ENCODE results near the gene CACNA1I. TPM values are rescaled to one million over a fixed set of nuclear protein-coding genes. Genes with fewer than 3 reads are reported as not detected.

The CACNA1I gene
- total RNA-seq, 2 donors from 2014 or later: 0.33 to 0.52 TPM

- Histone ChIP-seq H3K9me3 (no peaks in the 10 kb centered on the region), H3K36me3 (replicated peaks in 1 of 2; ENCODE audit: insufficient read depth in 1 of 2, low read depth in 2 of 2) (no peaks in the 10 kb centered on the region), H3K27me3 (no peaks in the 10 kb centered on the region), H3K4me3 (no peak overlapping the region), H3K27ac (no peak overlapping the region), H3K4me1 (no peaks in the 10 kb centered on the region)
- intact Hi-C loops (cut with DNase I): no loop called here
- TF ChIP-seq, protein P1, sequence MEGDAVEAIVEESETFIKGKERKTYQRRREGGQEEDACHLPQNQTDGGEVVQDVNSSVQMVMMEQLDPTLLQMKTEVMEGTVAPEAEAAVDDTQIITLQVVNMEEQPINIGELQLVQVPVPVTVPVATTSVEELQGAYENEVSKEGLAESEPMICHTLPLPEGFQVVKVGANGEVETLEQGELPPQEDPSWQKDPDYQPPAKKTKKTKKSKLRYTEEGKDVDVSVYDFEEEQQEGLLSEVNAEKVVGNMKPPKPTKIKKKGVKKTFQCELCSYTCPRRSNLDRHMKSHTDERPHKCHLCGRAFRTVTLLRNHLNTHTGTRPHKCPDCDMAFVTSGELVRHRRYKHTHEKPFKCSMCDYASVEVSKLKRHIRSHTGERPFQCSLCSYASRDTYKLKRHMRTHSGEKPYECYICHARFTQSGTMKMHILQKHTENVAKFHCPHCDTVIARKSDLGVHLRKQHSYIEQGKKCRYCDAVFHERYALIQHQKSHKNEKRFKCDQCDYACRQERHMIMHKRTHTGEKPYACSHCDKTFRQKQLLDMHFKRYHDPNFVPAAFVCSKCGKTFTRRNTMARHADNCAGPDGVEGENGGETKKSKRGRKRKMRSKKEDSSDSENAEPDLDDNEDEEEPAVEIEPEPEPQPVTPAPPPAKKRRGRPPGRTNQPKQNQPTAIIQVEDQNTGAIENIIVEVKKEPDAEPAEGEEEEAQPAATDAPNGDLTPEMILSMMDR (IDR thresholded peaks at IDR 0.05): no peak
- no peak for TF ChIP-seq POLR2A (IDR thresholded peaks at IDR 0.05)
- no peak for ATAC-seq
- 66 to 80% methylated on average over 9 to 14 of the region's 14 CpGs for WGBS, 2 donors
- no peak for DNase-seq
Measured at GRCh38 chr22:39697790-39698430, 127.4 kb downstream of the CACNA1I start.

DNA sequence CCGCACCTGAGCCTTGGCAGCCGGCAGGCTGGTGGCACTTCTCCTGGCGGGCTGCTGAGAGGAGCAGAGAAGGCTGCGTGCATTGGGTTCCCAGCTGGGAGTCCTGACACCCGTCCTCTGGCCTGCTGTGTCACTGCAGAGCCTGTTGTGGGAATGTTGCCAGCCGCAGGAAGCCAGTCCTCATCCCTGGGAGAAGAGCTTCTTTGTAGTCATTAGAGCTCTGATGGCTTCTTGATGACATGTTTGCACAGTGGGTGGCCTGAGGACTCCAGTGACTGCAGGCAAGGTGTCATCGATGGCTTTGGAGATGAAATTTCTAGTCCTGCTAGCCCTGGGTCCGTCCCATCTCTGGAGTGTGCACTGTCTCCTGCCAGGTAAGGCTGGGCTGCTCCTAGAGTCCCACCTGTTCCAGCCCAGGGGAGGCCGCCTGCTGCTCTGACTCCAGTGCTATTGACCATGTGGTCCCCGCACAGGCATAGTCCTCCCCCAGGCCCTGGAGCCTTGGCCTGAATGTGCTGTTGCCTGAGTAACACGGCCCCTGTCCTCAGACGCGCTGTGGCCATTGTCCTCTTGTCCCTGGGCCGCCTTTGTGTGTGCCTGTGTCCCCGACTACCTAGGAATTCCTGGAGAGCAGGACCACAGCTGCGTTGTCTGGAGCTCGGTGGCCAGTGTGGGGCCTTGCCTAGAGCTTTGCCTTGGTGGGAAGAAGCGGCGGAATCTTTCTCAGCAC, 129.2 kb downstream of the CACNA1I start:
- intact Hi-C loops (cut with DNase I): no loop called here
- Histone ChIP-seq H3K9me3 (no peaks in the 10 kb centered on the region), H3K27ac (no peak overlapping the region), H3K27me3 (no peaks in the 10 kb centered on the region), H3K36me3 (replicated peaks in 1 of 2; ENCODE audit: insufficient read depth in 1 of 2, low read depth in 2 of 2) (no peaks in the 10 kb centered on the region), H3K4me1 (no peaks in the 10 kb centered on the region), H3K4me3 (no peak overlapping the region)
- DNase-seq: peak in 1 of 4 donors; percentile 19
- no peak for ATAC-seq
- WGBS, 2 donors: 67 to 78% methylated on average over 8 to 18 of the region's 19 CpGs
- TF ChIP-seq, protein P1 (IDR thresholded peaks at IDR 0.05): no peak
- no peak for TF ChIP-seq POLR2A (IDR thresholded peaks at IDR 0.05)

- Histone ChIP-seq H3K27ac (no peak overlapping the region), H3K9me3 (no peaks in the 10 kb centered on the region), H3K36me3 (replicated peaks in 1 of 2; ENCODE audit: insufficient read depth in 1 of 2, low read depth in 2 of 2) (no peaks in the 10 kb centered on the region), H3K4me3 (no peak overlapping the region), H3K4me1 (no peaks in the 10 kb centered on the region), H3K27me3 (no peaks in the 10 kb centered on the region)
- ATAC-seq (no peak), DNase-seq (no peak)
- intact Hi-C loops (cut with DNase I): no loop called here
- TF ChIP-seq, protein P1 (IDR thresholded peaks at IDR 0.05): no peak
- no peak for TF ChIP-seq POLR2A (IDR thresholded peaks at IDR 0.05)
- WGBS, 2 donors: 68 to 73% methylated on average over 7 of the region's 7 CpGs
Measured at GRCh38 chr22:39700565-39700964, 130.0 kb downstream of the CACNA1I start.

- Histone ChIP-seq H3K4me3 (no peak overlapping the region), H3K27ac (no peak overlapping the region), H3K4me1 (no peaks in the 10 kb centered on the region), H3K27me3 (no peaks in the 10 kb centered on the region), H3K36me3 (replicated peaks in 1 of 2; ENCODE audit: insufficient read depth in 1 of 2, low read depth in 2 of 2) (no peaks in the 10 kb centered on the region), H3K9me3 (no peaks in the 10 kb centered on the region)
- ATAC-seq (no peak), DNase-seq (no peak)
- TF ChIP-seq, protein P1 (IDR thresholded peaks at IDR 0.05): no peak
- TF ChIP-seq POLR2A (IDR thresholded peaks at IDR 0.05): no peak
- intact Hi-C loops (cut with DNase I): no loop called here
- 79 to 83% methylated on average over 8 of the region's 8 CpGs for whole genome bisulfite sequencing, 2 donors
Measured at GRCh38 chr22:39703091-39703490, 132.5 kb downstream of the CACNA1I start.

Data from body of pancreas (tissue), 4 donors.